ENCODE measurements around the gene YIPF3. TPM values are rescaled to one million over a fixed set of nuclear protein-coding genes. Genes with fewer than 3 reads are reported as not detected.
"Not testable (repeated sequence)": the region's sequence is repeated elsewhere in the genome, so short reads cannot be mapped to it uniquely, and the experiment has no call there.

Gene YIPF3
- 100 to 1,000 TPM in 1 of 10 donors, 10 to 100 TPM in 9; 75.0 to 103 (median 83.3) TPM for polyA plus RNA-seq (ENCODE audit: insufficient read length in 10 of 10)
- long read RNA-seq, donor 1, transcript YIPF3-202 (9 exons, 1,576 nt), result major isoform, 28 of 49 reads
- long read RNA-seq, donor 1, partial matches to known transcripts, result 12 of 49 reads
- long read RNA-seq, donor 1, other reads (novel, unspliced or antisense), result 0 of 49 reads
- long read RNA-seq, donor 2, transcript YIPF3-202 (9 exons, 1,576 nt), result major isoform, 19 of 41 reads
- long read RNA-seq, donor 2, partial matches to known transcripts, result 17 of 41 reads
- long read RNA-seq, donor 2, other reads (novel, unspliced or antisense), result 0 of 41 reads
- long read RNA-seq, donor 3, result 0 reads
- long read RNA-seq, donor 4, transcript YIPF3-202 (9 exons, 1,576 nt), result major isoform, 21 of 30 reads
- long read RNA-seq, donor 4, partial matches to known transcripts, result 7 of 30 reads
- long read RNA-seq, donor 4, other reads (novel, unspliced or antisense), result 0 of 30 reads
- long read RNA-seq, donor 5, transcript YIPF3-202 (9 exons, 1,576 nt), result major isoform, 22 of 61 reads
- long read RNA-seq, donor 5, partial matches to known transcripts, result 32 of 61 reads
- long read RNA-seq, donor 5, other reads (novel, unspliced or antisense), result 0 of 61 reads
- long read RNA-seq, donor 6, transcript YIPF3-202 (9 exons, 1,576 nt), result major isoform, 32 of 49 reads
- long read RNA-seq, donor 6, partial matches to known transcripts, result 9 of 49 reads
- long read RNA-seq, donor 6, other reads (novel, unspliced or antisense), result 0 of 49 reads
- long read RNA-seq, donor 7, transcript YIPF3-202 (9 exons, 1,576 nt), result major isoform, 13 of 21 reads
- long read RNA-seq, donor 7, partial matches to known transcripts, result 5 of 21 reads
- long read RNA-seq, donor 7, other reads (novel, unspliced or antisense), result 0 of 21 reads
- long read RNA-seq, donor 8, transcript YIPF3-202 (9 exons, 1,576 nt), result major isoform, 12 of 30 reads
- long read RNA-seq, donor 8, partial matches to known transcripts, result 13 of 30 reads
- long read RNA-seq, donor 8, other reads (novel, unspliced or antisense), result 0 of 30 reads
- long read RNA-seq, donor 9, partial matches to known transcripts, result 0 of 4 reads
- long read RNA-seq, donor 9, other reads (novel, unspliced or antisense), result 0 of 4 reads

- peak; percentile 97 to 99 (median 98) for DNase-seq
Observed at GRCh38 chr6:43516697-43517504, at the start of gene YIPF3, which contains the start of gene POLR1C. Gene YIPF3 (minus strand): TSS chr6:43516926. CDS start chr6:43516807, 119 bp downstream. Gene POLR1C (plus strand): TSS chr6:43517089. CDS start chr6:43517110, 21 bp downstream.

GRCh38 chr6:43559328-43559727 is 42.6 kb upstream of the YIPF3 start:
- no peak for DNase-seq

GRCh38 chr6:43557620-43558019 is 40.9 kb upstream of the YIPF3 start:
- DNase-seq, result not testable (repeated sequence)

GRCh38 chr6:43547222-43547621 is 30.5 kb upstream of the YIPF3 start:
- DNase-seq, result no peak

- no peak for DNase-seq
Observed at GRCh38 chr6:43544461-43544860, 27.7 kb upstream of the YIPF3 start.

GRCh38 chr6:43541774-43542471 is 25.2 kb upstream of the YIPF3 start:
- DNase-seq, result no peak

- no peak for DNase-seq
Observed at GRCh38 chr6:43540507-43540906, 23.8 kb upstream of the YIPF3 start.

- DNase-seq, result not testable (repeated sequence)
Observed at GRCh38 chr6:43539409-43539808, 22.7 kb upstream of the YIPF3 start.

GRCh38 chr6:43538986-43539385 is 22.3 kb upstream of the YIPF3 start:
- not testable (repeated sequence) for DNase-seq

- DNase-seq, result no peak
Observed at GRCh38 chr6:43532201-43532600, 15.5 kb upstream of the YIPF3 start.

GRCh38 chr6:43524483-43524961 is 7.8 kb upstream of the YIPF3 start:
- DNase-seq, result no peak

GRCh38 chr6:43523284-43523683 is 6.6 kb upstream of the YIPF3 start:
- DNase-seq, result no peak

GRCh38 chr6:43522547-43523261 is 6.0 kb upstream of the YIPF3 start:
- no peak for DNase-seq

- no peak for DNase-seq
Observed at GRCh38 chr6:43521836-43522235, 5.1 kb upstream of the YIPF3 start.

- DNase-seq, result no peak
Observed at GRCh38 chr6:43520097-43520496, 3.4 kb upstream of the YIPF3 start.

GRCh38 chr6:43517505-43518357 is 1.0 kb upstream of the YIPF3 start:
- no peak for DNase-seq

GRCh38 chr6:43516367-43516696 is 394 bp downstream of the YIPF3 start:
- DNase-seq, result no peak

GRCh38 chr6:43515808-43516207 is 918 bp downstream of the YIPF3 start:
- no peak for DNase-seq
